Right kidney (tissue), 9 donors: ENCODE measurements around the gene ZNF470.
A peak's percentile ranks its signal among the peaks of the same experiment; 100 is the strongest.

Source experiments
- DNase-seq: peaks from one replicate; pipeline ENCODE4 v3.0.0-alpha.2; 2016
- long read RNA-seq, 8 donors: transcript quantifications; one replicate each; lab custom pipeline, GENCODE V29; 2026

The ZNF470 gene
- long read RNA-seq, donor 1, partial matches to known transcripts, result 0 of 1 reads
- long read RNA-seq, donor 1, other reads (novel, unspliced or antisense), result 0 of 1 reads
- long read RNA-seq, donor 2, full-length matches to known transcripts, result 1 of 1 reads
- long read RNA-seq, donor 2, partial matches to known transcripts, result 0 of 1 reads
- long read RNA-seq, donor 2, other reads (novel, unspliced or antisense), result 0 of 1 reads
- long read RNA-seq, donor 3, full-length matches to known transcripts, result 1 of 1 reads
- long read RNA-seq, donor 3, partial matches to known transcripts, result 0 of 1 reads
- long read RNA-seq, donor 3, other reads (novel, unspliced or antisense), result 0 of 1 reads
- long read RNA-seq, donor 4, full-length matches to known transcripts, result 3 of 3 reads
- long read RNA-seq, donor 4, partial matches to known transcripts, result 0 of 3 reads
- long read RNA-seq, donor 4, other reads (novel, unspliced or antisense), result 0 of 3 reads
- long read RNA-seq, donor 5, full-length matches to known transcripts, result 5 of 5 reads
- long read RNA-seq, donor 5, partial matches to known transcripts, result 0 of 5 reads
- long read RNA-seq, donor 5, other reads (novel, unspliced or antisense), result 0 of 5 reads
- long read RNA-seq, donor 6, full-length matches to known transcripts, result 1 of 1 reads
- long read RNA-seq, donor 6, partial matches to known transcripts, result 0 of 1 reads
- long read RNA-seq, donor 6, other reads (novel, unspliced or antisense), result 0 of 1 reads
- long read RNA-seq, donor 7, full-length matches to known transcripts, result 1 of 1 reads
- long read RNA-seq, donor 7, partial matches to known transcripts, result 0 of 1 reads
- long read RNA-seq, donor 7, other reads (novel, unspliced or antisense), result 0 of 1 reads
- long read RNA-seq, donor 8, result 0 reads

DNA sequence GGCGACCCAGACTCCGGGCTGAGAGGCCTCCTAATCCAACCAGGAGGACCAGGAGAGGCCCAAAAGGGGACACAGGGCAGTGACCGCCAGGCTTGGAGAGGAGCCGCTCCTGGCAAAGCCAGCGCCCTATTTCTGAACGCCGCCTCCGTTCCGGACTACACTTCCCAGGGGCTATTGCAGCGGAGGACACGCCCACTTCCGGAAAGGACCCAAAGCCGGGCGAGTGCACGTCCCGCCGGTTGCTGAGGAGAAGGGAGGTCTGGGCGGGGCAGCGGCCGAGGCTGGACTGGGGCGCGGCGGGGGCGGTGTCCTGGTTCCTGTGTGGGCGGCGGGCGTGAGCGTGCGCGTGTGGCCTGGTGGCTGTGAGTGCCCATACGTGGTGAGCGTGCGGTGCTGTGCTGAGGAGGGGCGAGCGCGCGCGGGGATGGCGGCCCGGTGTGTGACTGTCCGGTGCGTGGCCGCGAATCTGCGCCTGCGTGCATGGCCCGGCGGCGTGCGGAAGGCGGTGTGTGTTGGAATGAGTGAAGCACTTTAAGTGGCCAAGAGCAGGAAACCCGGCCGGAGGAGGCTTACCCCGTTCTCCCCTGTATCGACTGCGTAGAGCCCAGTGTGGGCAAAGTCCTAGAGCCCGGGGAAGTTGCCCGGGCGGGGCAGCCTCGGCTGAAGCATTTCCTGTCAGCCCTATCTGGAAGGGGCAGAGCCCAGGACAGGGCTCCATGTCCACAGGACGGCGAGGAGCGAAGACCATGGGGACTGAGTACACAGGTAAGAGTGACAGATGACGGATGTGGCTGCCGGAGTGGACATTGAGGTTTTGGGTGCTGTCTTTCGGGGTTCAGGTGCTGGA lies at the start of gene ZNF470:
Gene ZNF470 (plus strand): TSS at position 195 of the 847 bp plus-strand sequence. CDS start 2,844 bp downstream, outside the sequence.
- peak; percentile 89 for DNase-seq

DNA sequence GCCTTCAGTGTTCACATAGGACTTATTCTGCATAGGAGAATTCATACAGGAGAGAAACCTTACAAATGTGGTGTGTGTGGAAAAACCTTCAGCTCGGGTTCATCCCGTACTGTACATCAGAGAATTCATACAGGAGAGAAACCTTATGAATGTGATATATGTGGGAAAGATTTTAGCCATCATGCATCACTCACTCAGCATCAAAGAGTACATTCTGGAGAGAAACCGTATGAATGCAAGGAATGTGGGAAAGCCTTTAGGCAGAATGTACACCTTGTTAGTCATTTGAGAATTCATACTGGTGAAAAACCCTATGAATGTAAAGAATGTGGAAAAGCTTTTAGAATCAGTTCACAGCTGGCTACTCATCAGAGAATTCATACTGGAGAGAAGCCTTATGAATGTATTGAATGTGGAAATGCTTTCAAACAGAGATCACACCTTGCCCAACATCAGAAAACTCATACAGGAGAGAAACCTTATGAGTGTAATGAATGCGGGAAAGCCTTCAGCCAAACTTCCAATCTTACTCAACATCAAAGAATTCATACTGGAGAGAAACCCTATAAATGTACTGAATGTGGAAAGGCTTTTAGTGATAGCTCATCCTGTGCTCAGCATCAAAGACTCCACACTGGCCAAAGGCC lies 41.9 kb upstream of the ZNF470 start:
- no peak for DNase-seq

DNA sequence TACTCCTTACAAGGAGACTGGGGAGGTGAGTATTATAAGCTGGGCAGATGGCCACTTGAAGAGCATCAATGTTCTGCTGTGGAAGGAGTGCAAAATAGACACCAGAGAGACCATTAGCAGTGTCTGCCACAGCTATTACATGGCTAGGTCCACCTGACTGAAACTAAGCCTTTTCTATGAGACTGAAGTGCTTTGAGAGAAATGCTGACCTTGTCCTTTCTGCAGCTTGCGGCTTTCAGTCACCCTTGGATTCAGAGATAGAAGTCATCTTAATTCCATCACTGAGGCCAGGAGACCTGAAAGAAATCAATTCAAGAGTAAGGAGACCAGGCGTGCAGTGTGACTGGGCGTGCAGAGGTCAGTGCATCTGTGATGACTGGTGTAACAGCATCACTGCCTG lies 29.8 kb upstream of the ZNF470 start:
- DNase-seq, result no peak

DNA sequence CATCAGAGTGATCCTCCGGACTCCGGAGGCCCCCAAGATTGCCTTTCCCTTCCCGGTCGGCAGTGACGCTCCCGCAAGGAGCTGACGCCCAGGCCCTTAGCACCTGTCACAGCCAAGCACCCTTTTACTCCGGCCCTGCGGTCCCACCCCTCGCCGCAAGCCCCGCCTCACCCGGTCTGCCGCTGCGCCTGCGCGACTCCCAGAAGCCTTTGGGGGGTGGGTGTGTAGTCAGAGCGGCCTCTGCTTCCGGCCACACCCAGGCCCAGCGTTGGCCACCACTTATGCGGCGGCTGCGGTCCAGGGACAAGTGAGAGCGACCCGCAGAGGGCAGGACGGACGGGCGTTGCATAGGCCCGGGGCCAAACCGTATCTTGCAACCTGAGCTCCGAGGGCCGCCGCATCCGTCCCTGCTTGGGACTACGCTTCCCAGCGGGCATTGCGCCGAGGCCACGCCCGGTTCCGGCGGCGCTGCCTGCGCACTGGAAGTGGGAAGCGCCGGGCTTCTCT lies 29.0 kb upstream of the ZNF470 start:
- DNase-seq, result peak; percentile 100

DNA sequence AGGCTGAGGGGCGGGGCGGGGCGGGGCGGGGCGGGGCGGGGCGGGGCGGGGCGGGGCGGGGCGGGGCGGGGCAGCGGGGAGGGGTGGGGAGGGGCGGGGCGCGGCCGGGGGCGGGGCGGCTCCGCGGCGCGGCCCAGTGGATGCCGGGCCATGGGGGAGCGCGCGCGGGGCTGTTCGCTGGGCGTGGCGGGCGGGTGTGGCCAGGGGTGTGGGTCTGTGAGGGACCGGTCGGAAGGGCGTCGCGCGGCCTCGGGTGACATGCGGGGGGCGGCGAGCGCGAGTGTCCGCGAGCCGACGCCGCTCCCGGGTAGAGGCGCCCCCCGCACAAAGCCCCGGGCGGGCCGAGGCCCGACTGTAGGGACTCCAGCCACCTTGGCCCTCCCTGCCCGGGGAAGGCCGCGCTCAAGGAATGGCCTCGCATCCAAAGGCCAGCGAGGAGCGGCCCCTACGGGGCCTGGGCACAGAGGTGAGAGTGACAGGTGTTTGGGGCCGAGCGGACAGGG lies 28.5 kb upstream of the ZNF470 start, which contains the start of gene ZFP28:
Gene ZFP28 (plus strand): TSS at position 188 of the 503 bp plus-strand sequence. CDS start 71 bp downstream, at position 259.
- peak; percentile 90 for DNase-seq

DNA sequence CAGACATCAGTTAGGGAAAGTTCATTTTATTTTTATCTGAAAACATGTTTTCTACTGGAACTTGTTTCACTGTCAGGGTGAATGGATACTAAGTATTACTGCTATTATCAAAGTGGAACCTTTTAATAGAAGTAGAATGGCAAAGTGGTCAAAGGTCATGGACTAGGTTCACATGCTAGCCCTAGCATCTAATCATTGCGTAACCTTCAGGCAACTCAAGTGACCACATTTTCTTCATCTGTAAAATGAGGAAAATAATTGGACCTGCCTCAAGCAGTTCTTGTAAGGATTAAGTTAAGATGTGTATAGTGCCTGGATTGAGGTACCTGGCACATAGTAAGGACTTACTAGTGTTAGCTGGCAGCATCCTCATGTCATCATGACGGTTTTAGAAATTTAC lies 23.5 kb upstream of the ZNF470 start:
- DNase-seq, result no peak

DNA sequence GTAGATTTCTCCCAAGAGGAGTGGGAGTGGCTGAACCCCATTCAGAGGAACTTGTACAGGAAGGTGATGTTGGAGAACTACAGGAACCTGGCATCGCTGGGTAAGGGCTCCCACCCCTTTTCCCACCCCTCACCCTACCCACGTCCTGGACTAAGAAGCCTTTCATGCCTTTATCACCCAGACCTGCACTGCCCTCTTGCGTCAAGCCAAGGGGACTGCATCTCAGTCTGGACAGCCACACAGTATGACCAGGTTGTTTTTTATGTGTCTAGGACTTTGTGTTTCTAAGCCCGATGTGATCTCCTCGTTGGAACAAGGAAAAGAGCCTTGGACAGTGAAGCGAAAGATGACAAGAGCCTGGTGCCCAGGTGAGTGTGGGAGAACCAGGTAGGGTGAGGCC lies 19.7 kb upstream of the ZNF470 start:
- DNase-seq, result no peak

DNA sequence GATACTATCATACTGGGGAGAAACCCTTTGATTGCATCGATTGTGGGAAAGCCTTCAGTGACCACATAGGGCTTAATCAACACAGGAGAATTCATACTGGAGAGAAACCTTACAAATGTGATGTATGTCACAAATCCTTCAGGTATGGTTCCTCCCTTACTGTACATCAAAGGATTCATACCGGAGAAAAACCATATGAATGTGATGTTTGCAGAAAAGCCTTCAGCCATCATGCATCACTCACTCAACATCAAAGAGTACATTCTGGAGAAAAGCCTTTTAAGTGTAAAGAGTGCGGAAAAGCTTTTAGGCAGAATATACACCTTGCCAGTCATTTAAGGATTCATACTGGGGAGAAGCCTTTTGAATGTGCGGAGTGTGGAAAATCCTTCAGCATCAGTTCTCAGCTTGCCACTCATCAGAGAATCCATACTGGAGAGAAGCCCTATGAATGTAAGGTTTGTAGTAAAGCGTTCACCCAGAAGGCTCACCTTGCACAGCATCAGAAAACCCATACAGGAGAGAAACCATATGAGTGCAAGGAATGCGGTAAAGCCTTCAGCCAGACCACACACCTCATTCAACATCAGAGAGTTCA lies 12.9 kb upstream of the ZNF470 start:
- DNase-seq, result no peak

DNA sequence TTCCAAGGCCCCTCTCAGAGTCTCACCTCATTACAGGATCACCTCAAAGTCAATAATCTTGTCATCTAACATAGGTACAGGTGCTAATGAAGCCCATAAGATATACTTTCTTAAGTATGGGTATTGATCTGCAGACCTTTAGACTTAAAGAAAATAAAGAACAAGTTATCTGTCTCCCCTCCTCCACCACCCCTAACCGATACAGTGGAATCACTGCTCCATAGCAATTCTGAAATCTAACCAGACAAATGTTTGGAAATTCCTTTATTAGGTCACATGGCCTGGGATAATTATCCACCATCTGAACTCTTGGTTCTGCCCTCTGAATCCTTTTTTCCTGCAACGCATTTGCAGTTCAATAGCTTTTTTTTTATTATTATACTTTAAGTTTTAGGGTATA lies 4.5 kb upstream of the ZNF470 start:
- no peak for DNase-seq

DNA sequence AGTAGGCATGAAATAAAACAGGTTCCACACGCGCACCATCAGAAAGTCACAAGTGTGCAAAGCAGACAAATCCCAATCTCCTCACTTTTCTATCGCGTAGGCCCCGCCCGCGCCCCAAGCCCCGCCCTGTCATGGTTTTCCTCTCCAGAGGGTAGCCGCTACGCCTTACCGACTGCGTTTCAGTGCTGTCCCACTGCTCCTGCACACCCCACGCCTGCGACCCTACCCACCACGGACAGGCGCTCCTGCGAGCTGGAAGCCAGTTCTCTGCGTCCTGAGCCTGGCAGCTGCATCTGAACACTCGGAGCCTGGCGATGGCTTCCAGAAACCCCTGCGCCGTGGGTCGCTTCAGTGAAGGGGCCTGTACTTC lies 379 bp upstream of the ZNF470 start:
- peak; percentile 90 for DNase-seq

DNA sequence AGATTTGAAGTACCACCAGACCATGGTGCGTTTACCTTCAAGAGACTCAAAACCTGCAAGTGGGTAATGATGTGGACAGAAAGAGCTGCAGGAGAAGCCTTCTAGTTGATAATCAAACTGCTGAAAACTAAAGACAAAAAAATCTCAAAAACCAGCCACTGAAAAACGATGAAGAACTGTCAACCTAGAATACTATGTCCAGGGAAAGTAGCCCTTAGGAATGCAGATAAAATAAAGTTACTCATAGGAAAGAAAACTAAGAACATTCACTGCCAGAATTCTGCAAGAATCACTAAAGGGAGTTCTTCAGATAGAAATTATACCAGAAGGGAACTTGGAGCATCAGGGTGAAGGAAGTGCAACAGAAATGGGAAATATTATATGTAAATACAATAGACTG lies 5.3 kb downstream of the ZNF470 start:
- no peak for DNase-seq

DNA sequence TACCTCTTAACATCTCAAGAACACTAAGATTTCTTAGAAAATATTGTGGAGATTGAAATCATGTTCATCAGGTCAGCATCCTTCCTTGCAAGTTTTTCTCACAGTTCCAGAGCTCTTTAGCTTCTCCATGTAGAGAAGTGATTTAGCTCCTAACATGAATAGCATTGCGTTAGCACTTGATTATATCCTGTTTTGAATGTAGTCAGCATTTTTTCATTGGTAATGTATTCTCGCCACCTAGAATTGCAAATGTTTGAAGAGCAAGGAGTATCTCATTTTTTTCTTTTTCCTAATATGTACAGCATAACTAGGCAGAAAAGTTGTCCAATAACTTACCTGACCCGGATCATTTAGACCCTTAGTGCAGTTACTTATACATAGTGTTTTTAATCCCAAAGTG lies 6.6 kb downstream of the ZNF470 start:
- DNase-seq, result no peak

DNA sequence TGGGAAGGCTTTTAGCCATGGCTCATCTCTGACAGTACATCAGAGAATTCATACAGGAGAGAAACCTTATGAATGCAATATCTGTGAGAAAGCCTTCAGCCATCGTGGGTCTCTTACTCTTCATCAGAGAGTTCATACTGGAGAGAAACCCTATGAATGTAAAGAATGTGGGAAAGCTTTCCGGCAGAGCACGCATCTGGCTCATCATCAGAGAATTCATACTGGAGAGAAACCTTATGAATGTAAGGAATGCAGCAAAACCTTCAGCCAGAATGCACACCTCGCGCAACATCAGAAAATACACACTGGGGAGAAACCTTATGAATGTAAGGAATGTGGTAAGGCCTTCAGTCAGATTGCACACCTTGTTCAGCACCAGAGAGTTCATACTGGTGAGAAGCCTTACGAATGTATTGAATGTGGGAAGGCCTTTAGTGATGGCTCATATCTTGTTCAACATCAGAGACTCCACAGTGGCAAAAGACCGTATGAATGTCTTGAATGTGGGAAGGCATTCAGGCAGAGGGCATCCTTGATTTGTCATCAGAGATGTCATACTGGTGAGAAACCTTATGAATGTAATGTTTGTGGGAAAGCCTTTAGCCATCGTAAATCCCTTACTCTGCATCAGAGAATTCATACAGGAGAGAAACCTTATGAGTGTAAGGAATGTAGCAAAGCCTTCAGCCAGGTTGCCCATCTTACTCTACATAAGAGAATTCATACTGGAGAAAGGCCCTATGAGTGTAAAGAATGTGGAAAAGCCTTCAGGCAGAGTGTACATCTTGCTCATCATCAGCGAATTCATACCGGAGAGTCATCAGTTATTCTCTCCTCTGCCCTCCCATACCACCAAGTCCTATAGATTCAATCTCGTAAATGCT lies 10.7 kb downstream of the ZNF470 start:
- no peak for DNase-seq

DNA sequence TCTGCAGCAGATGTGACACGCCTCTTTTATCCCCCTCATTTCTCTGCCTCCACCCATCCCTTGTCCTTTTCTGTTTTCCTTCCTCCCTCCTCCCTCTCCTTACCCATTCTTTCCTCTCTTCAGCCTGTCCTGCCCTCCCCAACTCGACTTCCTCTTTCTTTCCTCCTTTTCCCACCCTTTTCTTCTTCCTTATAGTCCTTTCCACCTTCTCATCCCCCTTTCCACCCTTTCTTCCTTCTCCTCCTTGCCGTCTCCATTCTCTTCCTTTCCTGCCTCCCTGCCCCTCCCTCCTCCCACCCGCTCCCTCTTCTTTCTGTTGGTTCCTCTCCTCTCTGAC lies 27.1 kb downstream of the ZNF470 start:
- no peak for DNase-seq

DNA sequence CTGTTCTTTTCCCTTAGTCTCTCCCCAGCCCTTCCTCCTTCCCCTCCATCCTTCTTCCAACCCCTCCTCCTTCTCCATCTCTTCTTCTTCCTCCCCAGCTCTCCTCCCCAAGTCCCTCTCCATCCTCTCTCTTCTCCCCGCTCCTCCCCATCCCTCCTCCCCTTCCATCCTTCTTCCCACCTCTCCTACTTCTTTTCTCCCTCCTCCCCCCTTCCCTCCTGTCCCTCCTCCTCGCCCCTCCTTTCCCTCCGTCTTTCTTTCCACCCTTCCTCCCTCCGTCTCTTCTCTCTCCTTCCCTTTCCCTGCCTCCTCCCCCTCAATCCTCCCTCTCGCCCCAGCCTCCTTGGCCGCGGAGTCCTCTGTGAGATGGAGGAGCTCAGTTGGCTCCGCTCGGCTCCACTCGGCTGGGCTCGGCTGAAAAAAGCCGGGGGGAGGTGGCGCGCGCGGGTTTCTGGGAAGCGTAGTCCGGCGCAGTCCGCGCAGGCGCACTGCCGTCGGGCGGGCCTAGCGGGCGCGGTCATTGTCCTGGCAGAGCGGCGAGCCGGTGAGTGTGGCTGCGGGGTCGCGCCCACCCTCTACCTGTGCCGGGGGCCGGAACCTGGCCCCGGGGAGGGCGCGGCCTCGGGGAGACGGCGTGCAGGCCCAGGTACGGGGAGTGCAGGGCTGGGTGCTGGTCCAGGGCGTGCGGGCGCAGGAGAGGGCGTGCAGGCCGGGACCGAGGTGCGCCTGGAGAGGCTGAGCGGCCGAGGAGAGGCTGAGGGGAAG lies 27.7 kb downstream of the ZNF470 start, which contains the start of gene ZNF71:
Gene ZNF71 (plus strand): TSS at position 520 of the 765 bp plus-strand sequence. CDS start 6,257 bp downstream, outside the sequence.
- DNase-seq, result peak; percentile 95

DNA sequence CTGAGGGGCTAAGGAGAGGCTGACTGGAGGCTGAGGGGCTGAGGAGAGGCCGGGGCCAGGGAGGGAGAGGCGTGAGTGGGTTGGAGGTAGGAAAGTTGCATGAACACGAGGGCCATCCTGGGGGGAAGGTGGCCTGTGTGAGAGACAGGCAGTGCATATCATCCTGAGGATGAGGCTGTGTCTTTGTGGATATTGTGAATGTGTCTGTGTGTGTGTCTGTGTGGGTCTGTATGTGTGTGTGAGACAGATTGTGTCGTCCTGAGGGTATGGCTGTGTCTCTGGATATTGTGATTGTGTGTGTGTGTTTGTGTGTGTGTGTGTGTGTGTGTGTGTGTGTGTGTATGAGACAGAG lies 28.3 kb downstream of the ZNF470 start:
- DNase-seq, result no peak

DNA sequence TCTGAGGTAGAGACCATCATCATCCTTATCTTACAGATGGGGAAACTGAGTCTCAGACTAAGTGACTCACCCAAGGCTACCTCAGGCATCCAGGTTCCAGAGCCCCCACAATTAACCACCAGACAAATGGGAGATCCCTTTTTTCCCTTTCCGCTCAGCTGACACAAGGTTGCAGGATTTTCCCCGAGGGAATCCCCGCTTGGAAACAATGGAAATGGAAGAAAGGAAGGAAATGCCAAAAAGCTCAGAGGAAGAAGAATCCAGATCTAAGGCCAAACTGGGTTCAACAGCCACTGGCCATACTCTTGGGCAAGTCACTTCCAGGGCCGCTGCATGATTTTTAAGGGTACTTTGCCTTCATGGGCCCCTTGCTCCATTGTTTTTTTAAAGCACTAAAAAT lies 29.4 kb downstream of the ZNF470 start:
- DNase-seq, result no peak

DNA sequence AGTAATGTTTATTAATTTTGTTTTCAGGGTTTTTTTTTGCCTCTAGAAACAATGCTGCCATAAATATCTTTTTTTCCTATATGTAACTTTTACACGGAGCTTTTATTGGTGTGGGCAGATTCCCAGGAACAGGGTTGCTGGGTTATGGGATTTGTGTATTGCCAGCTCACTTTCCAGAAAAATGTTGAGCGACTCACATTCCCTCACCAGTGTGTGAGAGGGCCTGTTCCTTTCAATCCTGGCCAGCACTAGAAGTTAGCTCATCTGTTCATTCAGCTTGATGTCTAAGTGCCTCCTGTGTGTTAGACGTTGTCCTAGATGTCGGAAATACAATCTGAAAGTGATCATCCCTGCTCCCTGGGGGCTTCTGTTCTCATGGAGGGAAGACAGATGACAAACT lies 30.4 kb downstream of the ZNF470 start:
- DNase-seq, result no peak

DNA sequence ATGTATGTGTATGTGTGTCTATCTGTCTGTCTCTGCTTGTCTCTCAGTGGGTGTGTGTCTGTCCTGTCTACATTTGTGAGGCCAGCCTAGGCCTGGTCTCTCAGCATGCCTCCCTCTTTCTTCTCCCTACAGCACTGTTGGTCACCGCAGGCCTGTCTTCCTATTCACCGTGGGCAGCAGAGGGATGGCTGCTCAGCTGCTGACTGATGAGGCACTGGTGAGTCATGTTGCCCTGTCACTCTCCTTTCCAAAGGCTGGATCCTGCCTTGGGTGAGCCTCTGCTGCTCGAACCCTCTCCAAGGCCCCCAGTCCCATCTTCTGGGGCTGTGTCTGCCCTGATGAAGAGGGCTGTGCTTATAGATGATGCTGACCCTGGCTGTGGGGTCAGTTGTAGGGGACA lies 34.1 kb downstream of the ZNF470 start:
- DNase-seq, result no peak
